AG04449 (cell line): ENCODE measurements around the gene EPM2A.

ENCODE experiments used
- CTCF ChIA-PET: fragments of 350-600 bp; formaldehyde crosslinking; extraction: SDS; loops from one replicate; lab custom pipeline; 2021; ENCODE audit warnings: antibody characterized with exemption; lab: Yijun Ruan, JAX
- POLR2A ChIA-PET: fragments of 400-600, 350-600 bp; formaldehyde crosslinking; extraction: SDS; loops from one replicate; lab custom pipeline; 2020; ENCODE audit warnings: antibody characterized with exemption, inconsistent platforms; lab: Yijun Ruan, JAX
- DNase-seq: peaks from one replicate; pipeline ENCODE4 v3.0.0-alpha.2; 2010; ENCODE audit warnings: low read depth, low spot score
- H3K4me3 ChIP-seq: 2 replicates; pipeline ENCODE4 v1.5.1; 2011; ENCODE audit warnings: low read depth, mild to moderate bottlenecking, control low read depth, low read length
- TF ChIP-seq, protein P1 (sequence below): IDR thresholded peaks from one replicate; pipeline ENCODE4 v1.5.1; 2011; ENCODE audit warnings: mild to moderate bottlenecking, moderate library complexity, low read length, control low read depth, inconsistent platforms; ENCODE audit not compliant: insufficient read depth; ENCODE audit errors: missing control alignments

The EPM2A gene

DNA sequence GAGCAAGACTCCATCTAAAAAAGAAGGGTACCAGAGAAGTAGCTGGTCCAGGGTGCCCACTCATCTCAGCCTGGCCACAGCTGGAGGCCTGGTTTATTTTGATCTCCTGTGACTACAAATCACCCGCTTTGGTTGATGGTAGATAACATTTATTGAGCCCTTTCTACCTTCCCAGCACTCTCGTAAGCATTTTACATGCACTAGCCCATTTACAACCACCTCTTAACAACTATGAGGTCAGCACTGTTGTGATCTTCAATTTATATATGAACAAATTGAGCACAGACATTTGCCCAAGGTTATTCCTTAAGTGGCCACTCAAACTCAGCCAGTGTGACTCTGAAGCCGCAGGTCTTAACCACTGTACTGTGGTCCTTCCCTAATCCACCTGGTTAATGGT lies 104.7 kb downstream of the EPM2A start:
- TF ChIP-seq, protein P1, sequence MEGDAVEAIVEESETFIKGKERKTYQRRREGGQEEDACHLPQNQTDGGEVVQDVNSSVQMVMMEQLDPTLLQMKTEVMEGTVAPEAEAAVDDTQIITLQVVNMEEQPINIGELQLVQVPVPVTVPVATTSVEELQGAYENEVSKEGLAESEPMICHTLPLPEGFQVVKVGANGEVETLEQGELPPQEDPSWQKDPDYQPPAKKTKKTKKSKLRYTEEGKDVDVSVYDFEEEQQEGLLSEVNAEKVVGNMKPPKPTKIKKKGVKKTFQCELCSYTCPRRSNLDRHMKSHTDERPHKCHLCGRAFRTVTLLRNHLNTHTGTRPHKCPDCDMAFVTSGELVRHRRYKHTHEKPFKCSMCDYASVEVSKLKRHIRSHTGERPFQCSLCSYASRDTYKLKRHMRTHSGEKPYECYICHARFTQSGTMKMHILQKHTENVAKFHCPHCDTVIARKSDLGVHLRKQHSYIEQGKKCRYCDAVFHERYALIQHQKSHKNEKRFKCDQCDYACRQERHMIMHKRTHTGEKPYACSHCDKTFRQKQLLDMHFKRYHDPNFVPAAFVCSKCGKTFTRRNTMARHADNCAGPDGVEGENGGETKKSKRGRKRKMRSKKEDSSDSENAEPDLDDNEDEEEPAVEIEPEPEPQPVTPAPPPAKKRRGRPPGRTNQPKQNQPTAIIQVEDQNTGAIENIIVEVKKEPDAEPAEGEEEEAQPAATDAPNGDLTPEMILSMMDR, result no peak
- no peak overlapping the region for H3K4me3 ChIP-seq
- CTCF ChIA-PET, result interaction anchor here (0.6 kb wide), 1 partner anchor 211 kb away, joined by 3 read pairs; no protein-coding TSS in a partner anchor
- no peak for DNase-seq
- POLR2A ChIA-PET, result no interaction called here

DNA sequence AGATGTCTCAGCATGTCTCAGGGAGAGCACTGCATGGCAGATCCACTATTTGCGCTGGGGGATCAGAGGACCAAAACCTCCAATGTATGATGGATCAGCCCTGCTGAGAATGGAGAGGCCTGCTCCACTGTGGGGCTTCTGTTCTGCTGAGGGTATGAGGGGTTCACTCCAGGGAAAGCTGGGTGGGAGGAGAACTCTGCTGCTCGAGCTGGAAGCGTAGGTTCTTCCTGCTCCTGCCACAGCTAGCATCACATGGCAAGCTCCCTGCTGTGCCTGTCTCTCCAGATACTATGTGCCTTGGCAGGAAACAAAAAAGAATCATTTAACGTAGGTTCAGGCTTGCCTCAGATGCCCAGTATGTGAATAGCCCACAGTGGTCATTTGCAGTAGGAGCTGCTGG lies 105.8 kb downstream of the EPM2A start:
- CTCF ChIA-PET, result no interaction called here
- TF ChIP-seq, protein P1, result no peak
- POLR2A ChIA-PET, result no interaction called here
- H3K4me3 ChIP-seq, result no peak overlapping the region
- no peak for DNase-seq

DNA sequence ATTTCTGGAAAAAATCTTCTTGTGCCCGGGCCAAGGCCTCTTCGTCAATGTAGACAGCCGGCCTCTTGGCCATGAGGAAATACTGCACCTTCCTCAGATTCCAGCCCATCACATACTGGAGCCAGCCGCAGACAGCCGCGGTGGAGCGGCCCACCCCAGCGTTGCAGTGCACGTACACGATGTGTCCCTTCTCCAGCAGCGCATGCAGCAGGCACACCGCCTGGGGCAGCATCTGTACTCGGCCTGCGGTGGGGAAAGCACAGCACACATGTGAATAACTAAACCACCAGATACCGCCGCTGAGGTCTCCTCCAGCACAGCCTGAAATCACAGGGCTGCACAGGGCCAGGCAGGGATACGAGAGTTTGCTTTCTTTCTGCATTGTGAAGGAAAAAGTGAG lies 107.9 kb downstream of the EPM2A start:
- POLR2A ChIA-PET, result no interaction called here
- DNase-seq, result no peak
- TF ChIP-seq, protein P1, result no peak
- CTCF ChIA-PET, result no interaction called here
- no peak overlapping the region for H3K4me3 ChIP-seq

DNA sequence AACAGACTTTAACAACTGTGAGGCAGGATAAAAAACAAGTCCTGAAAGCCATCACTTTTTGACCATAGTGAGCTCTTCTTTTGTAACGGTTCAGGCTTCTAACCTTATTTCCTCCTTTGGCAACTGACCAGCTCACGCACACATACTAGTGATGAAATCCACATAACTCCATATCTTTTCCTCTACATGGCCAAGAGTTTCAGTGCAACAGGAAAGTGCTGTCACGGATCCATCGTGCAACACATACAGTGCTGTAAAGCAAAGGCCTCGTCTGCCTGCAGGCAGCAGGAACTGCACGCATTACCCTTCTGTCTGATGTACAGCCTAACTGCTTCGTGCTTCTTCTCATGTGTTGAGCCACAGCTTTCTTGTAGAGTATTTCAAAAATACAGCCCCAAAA lies 108.5 kb downstream of the EPM2A start:
- TF ChIP-seq, protein P1, result no peak
- ChIA-PET CTCF (interaction anchor here (5.9 kb wide), 1 partner anchor 8 kb away, joined by 45 read pairs; no protein-coding TSS in a partner anchor), POLR2A (no interaction called here)
- no peak overlapping the region for H3K4me3 ChIP-seq
- DNase-seq, result no peak

DNA sequence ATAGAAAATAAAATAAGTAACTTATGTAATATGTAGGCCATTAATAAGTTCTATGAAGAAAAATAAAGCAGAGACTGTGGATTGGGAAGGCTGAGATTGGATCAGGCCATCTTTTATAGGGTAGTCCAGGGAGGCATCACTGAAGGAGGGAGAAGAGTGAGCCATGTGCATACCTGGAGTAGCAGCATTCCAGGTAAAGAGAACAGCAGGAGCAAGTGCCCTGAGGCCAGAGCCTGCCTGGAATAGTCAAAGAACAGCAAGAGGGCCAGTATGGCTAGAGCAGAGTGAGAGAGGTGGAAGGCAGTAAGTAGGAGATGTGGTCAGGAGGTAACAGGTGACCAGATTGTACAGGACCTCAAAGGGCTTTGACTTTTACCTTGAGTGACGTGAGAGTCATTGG lies 112.1 kb downstream of the EPM2A start:
- POLR2A ChIA-PET, result no interaction called here
- CTCF ChIA-PET, result interaction anchor here (1.0 to 5.9 kb wide), 2 partner anchors 11 to 16 kb away, joined by 3 to 45 read pairs; no protein-coding TSS in a partner anchor
- TF ChIP-seq, protein P1, result no peak

DNA sequence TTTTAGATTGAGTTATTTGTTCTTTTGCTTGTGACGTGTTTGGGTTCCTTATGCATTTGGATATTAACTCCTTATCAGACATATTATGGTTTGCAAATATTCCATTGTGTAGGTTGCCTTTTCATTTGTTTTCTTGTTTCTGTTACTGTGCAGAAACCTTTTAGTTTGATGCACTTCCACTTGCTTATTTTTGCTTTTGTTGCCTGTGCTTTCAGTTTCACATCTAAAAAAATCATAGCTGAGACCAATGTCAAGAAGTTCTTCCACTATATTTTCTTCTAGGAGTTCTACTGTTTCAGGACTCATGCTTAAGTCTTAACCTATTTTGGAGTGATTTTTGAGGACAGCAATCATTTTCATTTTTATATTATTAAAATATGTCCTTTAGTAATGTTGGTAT lies 113.5 kb downstream of the EPM2A start:
- ChIA-PET POLR2A (no interaction called here), CTCF (interaction anchor here (5.9 kb wide), 1 partner anchor 13 kb away, joined by 45 read pairs; no protein-coding TSS in a partner anchor)
- no peak overlapping the region for H3K4me3 ChIP-seq
- TF ChIP-seq, protein P1, result no peak
- no peak for DNase-seq

More for the DNA sequence above, 112.1 kb downstream of the EPM2A start:
- DNase-seq, result no peak
- no peak overlapping the region for H3K4me3 ChIP-seq
